ENCODE data around the gene KLK2.

KLK2 gene

DNA sequence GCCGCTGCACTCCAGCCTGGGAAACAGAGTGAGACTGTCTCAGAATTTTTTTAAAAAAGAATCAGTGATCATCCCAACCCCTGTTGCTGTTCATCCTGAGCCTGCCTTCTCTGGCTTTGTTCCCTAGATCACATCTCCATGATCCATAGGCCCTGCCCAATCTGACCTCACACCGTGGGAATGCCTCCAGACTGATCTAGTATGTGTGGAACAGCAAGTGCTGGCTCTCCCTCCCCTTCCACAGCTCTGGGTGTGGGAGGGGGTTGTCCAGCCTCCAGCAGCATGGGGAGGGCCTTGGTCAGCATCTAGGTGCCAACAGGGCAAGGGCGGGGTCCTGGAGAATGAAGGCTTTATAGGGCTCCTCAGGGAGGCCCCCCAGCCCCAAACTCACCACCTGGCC lies at the start of gene KLK2:
Gene KLK2, plus strand, starts transcription at position 384 of the 400 bp plus-strand sequence. CDS start 35 bp downstream, outside the sequence.
- no peak for DNase-seq (ENCODE audit: low spot score)
- H3K27ac ChIP-seq: no peak within 1 kb of the TSS
- ChIA-PET CTCF (interaction anchor here (0.6 kb wide), 1 partner anchor 290 kb away, joined by 5 read pairs; no protein-coding TSS in a partner anchor), POLR2A (ENCODE audit: low non-redundant PET) (no interaction called here)
- TF ChIP-seq, protein P1, sequence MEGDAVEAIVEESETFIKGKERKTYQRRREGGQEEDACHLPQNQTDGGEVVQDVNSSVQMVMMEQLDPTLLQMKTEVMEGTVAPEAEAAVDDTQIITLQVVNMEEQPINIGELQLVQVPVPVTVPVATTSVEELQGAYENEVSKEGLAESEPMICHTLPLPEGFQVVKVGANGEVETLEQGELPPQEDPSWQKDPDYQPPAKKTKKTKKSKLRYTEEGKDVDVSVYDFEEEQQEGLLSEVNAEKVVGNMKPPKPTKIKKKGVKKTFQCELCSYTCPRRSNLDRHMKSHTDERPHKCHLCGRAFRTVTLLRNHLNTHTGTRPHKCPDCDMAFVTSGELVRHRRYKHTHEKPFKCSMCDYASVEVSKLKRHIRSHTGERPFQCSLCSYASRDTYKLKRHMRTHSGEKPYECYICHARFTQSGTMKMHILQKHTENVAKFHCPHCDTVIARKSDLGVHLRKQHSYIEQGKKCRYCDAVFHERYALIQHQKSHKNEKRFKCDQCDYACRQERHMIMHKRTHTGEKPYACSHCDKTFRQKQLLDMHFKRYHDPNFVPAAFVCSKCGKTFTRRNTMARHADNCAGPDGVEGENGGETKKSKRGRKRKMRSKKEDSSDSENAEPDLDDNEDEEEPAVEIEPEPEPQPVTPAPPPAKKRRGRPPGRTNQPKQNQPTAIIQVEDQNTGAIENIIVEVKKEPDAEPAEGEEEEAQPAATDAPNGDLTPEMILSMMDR (conservative IDR thresholded peaks at IDR 0.05; ENCODE audit: low read depth): no peak

DNA sequence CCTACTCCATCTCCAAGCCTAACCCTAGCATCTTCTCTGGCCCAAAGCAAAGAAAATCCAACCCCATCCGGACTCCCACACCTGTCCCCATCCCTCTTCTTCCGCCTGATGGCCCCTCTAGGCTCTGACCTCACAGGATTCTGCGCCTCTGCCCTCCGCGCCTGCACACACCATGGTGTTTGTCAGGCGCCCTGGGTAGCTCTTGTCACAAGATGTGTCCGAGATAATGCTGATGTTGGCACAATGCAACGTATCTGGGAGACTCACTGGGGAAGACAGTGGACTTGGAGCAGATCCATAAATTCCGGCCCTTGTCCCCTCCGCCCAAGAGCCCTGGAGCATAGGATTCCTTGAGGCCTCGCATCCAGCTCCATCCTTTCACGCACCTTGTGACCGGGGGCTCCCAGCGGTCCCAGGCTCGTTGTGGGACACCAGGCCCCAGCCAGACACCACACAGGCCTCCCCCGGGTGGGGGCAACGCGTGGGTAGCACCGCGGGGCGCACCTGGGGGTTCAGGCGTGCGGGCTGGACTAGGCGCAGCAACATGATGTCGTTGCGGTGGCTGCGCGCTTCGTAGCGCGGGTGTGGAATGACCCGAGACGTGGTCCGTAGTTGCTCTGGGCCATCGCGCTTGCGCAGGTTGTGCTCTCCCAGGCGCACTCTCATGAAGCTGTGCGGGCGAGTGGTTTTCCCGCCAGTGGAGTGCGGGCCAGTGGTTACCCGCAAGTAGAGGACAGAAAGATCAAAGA lies 46.6 kb upstream of the KLK2 start:
- ChIA-PET POLR2A (ENCODE audit: low non-redundant PET) (no interaction called here), CTCF (interaction anchor here (0.5 kb wide), 1 partner anchor 123 kb away, joined by 4 read pairs; no protein-coding TSS in a partner anchor)
- TF ChIP-seq, protein P1 (conservative IDR thresholded peaks at IDR 0.05; ENCODE audit: low read depth): no peak
- H3K27ac ChIP-seq: no peak overlapping the region
- no peak for DNase-seq (ENCODE audit: low spot score)

DNA sequence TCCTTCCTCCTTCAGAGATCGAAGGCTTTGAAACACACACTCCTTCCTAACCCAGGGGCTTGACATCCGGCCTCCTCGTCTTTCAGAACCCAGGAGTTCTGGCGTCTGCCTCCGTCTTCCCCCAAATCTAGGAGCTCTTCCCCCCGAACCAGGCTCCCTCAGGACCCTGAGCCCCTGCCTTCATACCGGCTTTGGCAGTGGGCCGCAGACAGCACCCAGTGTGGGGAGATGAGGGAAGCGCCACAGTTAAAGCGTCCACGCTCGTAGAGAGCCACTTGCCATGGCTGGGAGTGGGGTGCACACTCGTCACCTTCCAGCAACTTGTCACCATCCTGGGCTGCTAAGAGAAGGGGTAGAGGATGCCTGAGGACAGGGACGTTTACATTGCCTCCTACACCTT lies 45.8 kb upstream of the KLK2 start:
- POLR2A ChIA-PET (ENCODE audit: low non-redundant PET): no interaction called here
- H3K27ac ChIP-seq: no peak overlapping the region
- no peak for DNase-seq (ENCODE audit: low spot score)
- CTCF ChIA-PET: no interaction called here
- TF ChIP-seq, protein P1 (conservative IDR thresholded peaks at IDR 0.05; ENCODE audit: low read depth): no peak

DNA sequence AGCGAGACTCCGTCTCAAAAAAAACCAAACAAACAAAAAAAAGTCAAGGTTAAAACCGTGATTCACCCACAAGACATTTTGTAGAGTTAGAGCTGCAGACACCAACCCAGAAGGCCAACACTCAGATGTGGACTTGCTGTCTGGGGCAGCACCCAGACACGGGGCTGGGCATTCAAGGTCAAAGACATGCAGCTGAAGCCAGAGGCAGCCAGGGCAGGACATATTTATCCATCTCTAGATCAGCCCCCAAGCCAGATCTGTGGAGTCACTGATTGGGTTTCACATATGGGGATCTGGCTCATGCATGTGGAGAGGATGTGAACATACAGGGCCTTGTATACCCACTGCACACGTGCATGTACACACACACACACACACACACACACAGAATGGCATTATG lies 43.4 kb upstream of the KLK2 start:
- ChIA-PET CTCF (no interaction called here), POLR2A (ENCODE audit: low non-redundant PET) (no interaction called here)
- TF ChIP-seq, protein P1 (conservative IDR thresholded peaks at IDR 0.05; ENCODE audit: low read depth): no peak
- H3K27ac ChIP-seq: no peak overlapping the region
- no peak for DNase-seq (ENCODE audit: low spot score)

DNA sequence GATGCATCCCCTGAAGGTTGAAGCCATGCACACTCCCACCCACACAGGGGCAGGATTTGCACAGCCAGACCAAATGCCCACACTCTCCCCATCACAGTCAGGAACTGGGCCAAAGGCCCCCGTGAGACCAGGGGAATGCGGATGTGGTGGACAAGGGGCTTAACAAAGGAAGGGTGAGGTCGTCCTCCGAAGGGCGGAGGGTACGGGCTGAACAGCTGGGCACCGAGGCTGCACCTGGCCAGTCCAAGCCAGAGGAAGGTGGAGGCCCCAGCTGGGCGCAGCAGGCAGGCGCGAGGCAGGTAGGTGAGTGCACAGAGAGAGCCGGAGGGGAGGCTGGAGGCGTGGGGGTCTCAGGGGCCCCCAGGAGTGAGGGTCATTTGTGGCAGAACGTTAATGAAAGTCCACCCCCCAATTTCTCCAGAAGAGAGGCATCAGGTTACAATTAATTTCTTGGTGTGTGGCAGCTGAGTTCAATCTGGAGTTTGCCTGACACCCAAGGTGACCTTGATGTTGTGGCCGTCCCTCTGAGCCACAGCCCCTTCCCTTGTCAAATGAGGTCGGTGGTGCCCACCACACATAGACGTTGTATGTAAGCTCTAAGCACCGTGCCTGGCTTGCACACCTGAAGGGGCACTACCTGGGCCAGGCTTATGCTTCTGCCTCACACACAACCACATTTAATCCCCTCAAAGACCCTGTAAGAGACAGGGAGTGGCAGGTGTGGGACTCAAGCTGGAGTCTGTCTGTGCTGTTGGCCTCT lies 42.8 kb upstream of the KLK2 start:
- DNase-seq (ENCODE audit: low spot score): no peak
- ChIA-PET POLR2A (ENCODE audit: low non-redundant PET) (no interaction called here), CTCF (interaction anchor here (0.7 kb wide), 1 partner anchor 454 kb away, joined by 3 read pairs; no protein-coding TSS in a partner anchor)
- H3K27ac ChIP-seq: no peak overlapping the region
- TF ChIP-seq, protein P1 (conservative IDR thresholded peaks at IDR 0.05; ENCODE audit: low read depth): no peak

DNA sequence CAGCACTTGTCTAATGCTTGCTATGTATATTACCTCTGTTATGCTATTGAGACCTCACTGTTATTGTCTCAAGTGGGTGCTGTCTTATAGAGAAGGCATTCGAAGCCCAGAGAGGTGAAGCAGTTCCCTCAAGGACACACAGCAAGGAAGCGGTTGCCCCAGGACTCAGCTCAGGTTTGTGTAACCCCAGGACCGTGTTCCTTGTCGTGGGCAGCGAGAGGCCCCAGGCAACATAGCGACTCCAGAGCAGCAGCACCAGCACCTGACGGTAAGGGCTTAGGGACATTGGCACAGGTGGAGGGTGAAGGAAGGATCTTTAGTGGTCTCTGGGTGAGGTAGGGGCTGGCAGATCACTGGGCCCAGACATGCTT lies 42.2 kb upstream of the KLK2 start:
- POLR2A ChIA-PET (ENCODE audit: low non-redundant PET): no interaction called here
- TF ChIP-seq, protein P1 (conservative IDR thresholded peaks at IDR 0.05; ENCODE audit: low read depth): no peak
- H3K27ac ChIP-seq: no peak overlapping the region
- CTCF ChIA-PET: no interaction called here
- no peak for DNase-seq (ENCODE audit: low spot score)
